WTC11 (cell line): ENCODE data around the gene PRDM2. TPM values are rescaled to one million over a fixed set of nuclear protein-coding genes. Genes with fewer than 3 reads are reported as not detected.

Experiments used
- ATAC-seq: fragments of 200-7000 bp; cut with Tn5 transposase; 2 replicates; pipeline ENCODE4 v1.10.0; 2021; ENCODE audit warnings: mild to moderate bottlenecking, moderate library complexity
- CTCF ChIA-PET: fragments of 300-600 bp; sonication (Branson Sonifier 250); formaldehyde crosslinking; loops from one replicate; lab custom pipeline; 2021; ENCODE audit warnings: antibody characterized with exemption; lab: Charles Lee
- POLR2A ChIA-PET: fragments of 350-600 bp; sonication (Branson Sonifier 250); formaldehyde crosslinking; loops from one replicate; lab custom pipeline; 2021; ENCODE audit warnings: antibody characterized with exemption; lab: Charles Lee
- DNase-seq: peaks from one replicate; pipeline ENCODE4 v3.0.0; 2021; ENCODE audit warnings: low spot score
- H3K27ac Mint-ChIP-seq: 2 replicates; pipeline ENCODE4 v1.8.0; 2021; ENCODE audit warnings: mixed read lengths
- H3K27me3 Mint-ChIP-seq: 2 replicates; pipeline ENCODE4 v1.8.0; 2021; ENCODE audit warnings: low read depth, mild to moderate bottlenecking, moderate library complexity, mixed read lengths
- H3K36me3 Mint-ChIP-seq: 2 replicates; pipeline ENCODE4 v1.8.0; 2021; ENCODE audit warnings: mixed read lengths
- H3K4me1 Mint-ChIP-seq: 2 replicates; pipeline ENCODE4 v1.8.0; 2022; ENCODE audit warnings: mixed read lengths
- H3K4me3 Mint-ChIP-seq: 2 replicates; pipeline ENCODE4 v1.8.0; 2021; ENCODE audit warnings: mild to moderate bottlenecking, moderate library complexity, mixed read lengths
- H3K9me3 Mint-ChIP-seq: 2 replicates; pipeline ENCODE4 v1.8.0; 2021; ENCODE audit warnings: mixed read lengths
- ATF1 ChIP-seq: sonication (generic); formaldehyde crosslinking; IDR thresholded peaks from 2 replicates; pipeline ENCODE4 v1.8.1; 2023; ENCODE audit warnings: mild to moderate bottlenecking, moderate library complexity, missing genetic modification reagents
- CBFB ChIP-seq: sonication (generic); formaldehyde crosslinking; IDR thresholded peaks from 2 replicates; pipeline ENCODE4 v1.8.1; 2022; ENCODE audit warnings: mild to moderate bottlenecking, low read depth, missing genetic modification reagents
- E2F1 ChIP-seq: sonication (generic); formaldehyde crosslinking; IDR thresholded peaks from 2 replicates; pipeline ENCODE4 v1.8.0; 2022; ENCODE audit warnings: mild to moderate bottlenecking, missing genetic modification reagents
- ETV6 ChIP-seq: sonication (generic); formaldehyde crosslinking; IDR thresholded peaks from 2 replicates; pipeline ENCODE4 v1.8.1; 2022; ENCODE audit warnings: mild to moderate bottlenecking, missing genetic modification reagents
- FOXJ3 ChIP-seq: sonication (generic); formaldehyde crosslinking; IDR thresholded peaks from 2 replicates; pipeline ENCODE4 v1.9.0; 2021; ENCODE audit warnings: missing genetic modification reagents, mild to moderate bottlenecking, borderline replicate concordance
- FOXK1 ChIP-seq: sonication (generic); formaldehyde crosslinking; IDR thresholded peaks from 2 replicates; pipeline ENCODE4 v1.8.0; 2022; ENCODE audit warnings: mild to moderate bottlenecking, moderate library complexity, missing genetic modification reagents
- FOXP1 ChIP-seq: sonication (generic); formaldehyde crosslinking; IDR thresholded peaks from 2 replicates; pipeline ENCODE4 v1.8.0; 2022; ENCODE audit warnings: missing genetic modification reagents, mild to moderate bottlenecking, moderate library complexity, borderline replicate concordance
- GABPB1 ChIP-seq: sonication (generic); formaldehyde crosslinking; IDR thresholded peaks from 2 replicates; pipeline ENCODE4 v1.8.1; 2023; ENCODE audit warnings: mild to moderate bottlenecking, missing genetic modification reagents
- HMGA2 ChIP-seq: fragments of 250-450 bp; sonication (Bioruptor Pico); IDR thresholded peaks from 2 replicates; pipeline ENCODE4 v1.4.0; 2021; ENCODE audit warnings: mild to moderate bottlenecking, moderate library complexity
- IRF1 ChIP-seq: sonication (generic); formaldehyde crosslinking; IDR thresholded peaks from 2 replicates; pipeline ENCODE4 v1.8.0; 2023; ENCODE audit warnings: missing genetic modification reagents
- IRF2 ChIP-seq: sonication (generic); formaldehyde crosslinking; IDR thresholded peaks from 2 replicates; pipeline ENCODE4 v1.8.0; 2022; ENCODE audit warnings: low read depth, missing genetic modification reagents, borderline replicate concordance
- KAT7 ChIP-seq: sonication (generic); formaldehyde crosslinking; IDR thresholded peaks from 2 replicates; pipeline ENCODE4 v1.8.1; 2023; ENCODE audit warnings: missing genetic modification reagents, mild to moderate bottlenecking, borderline replicate concordance
- NFATC4 ChIP-seq: fragments of 250-450 bp; sonication (Bioruptor Pico); IDR thresholded peaks from 2 replicates; pipeline ENCODE4 v1.9.0; 2021; ENCODE audit warnings: mild to moderate bottlenecking
- NFE2L1 ChIP-seq: sonication (generic); formaldehyde crosslinking; IDR thresholded peaks from 2 replicates; pipeline ENCODE4 v1.8.1; 2023; ENCODE audit warnings: missing genetic modification reagents
- PRRX2 ChIP-seq: fragments of 250-450 bp; sonication (Bioruptor Pico); IDR thresholded peaks from 2 replicates; pipeline ENCODE4 v1.8.0; 2021; ENCODE audit warnings: mild to moderate bottlenecking
- SMAD4 ChIP-seq: sonication (generic); formaldehyde crosslinking; IDR thresholded peaks from 2 replicates; pipeline ENCODE4 v1.8.0; 2022; ENCODE audit warnings: mild to moderate bottlenecking, missing genetic modification reagents
- SOX15 ChIP-seq: fragments of 250-450 bp; sonication (Bioruptor Pico); IDR thresholded peaks from 2 replicates; pipeline ENCODE4 v1.9.0; 2021; ENCODE audit warnings: mild to moderate bottlenecking
- TEAD1 ChIP-seq: sonication (generic); formaldehyde crosslinking; IDR thresholded peaks from 2 replicates; pipeline ENCODE4 v1.8.0; 2022; ENCODE audit warnings: mild to moderate bottlenecking, missing genetic modification reagents
- TEAD4 ChIP-seq: sonication (generic); formaldehyde crosslinking; IDR thresholded peaks from 2 replicates; pipeline ENCODE4 v1.8.0; 2022; ENCODE audit warnings: mild to moderate bottlenecking, missing genetic modification reagents
- ZBTB43 ChIP-seq: sonication (generic); formaldehyde crosslinking; IDR thresholded peaks from 2 replicates; pipeline ENCODE4 v1.8.1; 2023; ENCODE audit warnings: mild to moderate bottlenecking, missing genetic modification reagents
- ZNF121 ChIP-seq: sonication (generic); formaldehyde crosslinking; IDR thresholded peaks from 2 replicates; pipeline ENCODE4 v1.8.0; 2023; ENCODE audit warnings: missing genetic modification reagents
- ZNF263 ChIP-seq: sonication (generic); formaldehyde crosslinking; IDR thresholded peaks from 2 replicates; pipeline ENCODE4 v1.8.1; 2022; ENCODE audit warnings: low read depth, mild to moderate bottlenecking, moderate library complexity, missing genetic modification reagents
- ZNF532 ChIP-seq: fragments of 250-450 bp; sonication (Bioruptor Pico); IDR thresholded peaks from 2 replicates; pipeline ENCODE4 v1.9.0; 2021; ENCODE audit warnings: mild to moderate bottlenecking, borderline replicate concordance
- total RNA-seq: library from RNA; stranded (reverse); gene quantifications from 3 replicates; pipeline ENCODE4 v1.2.3, GENCODE V29; 2021
- TF ChIP-seq, protein P1 (sequence below): fragments of 250-450 bp; sonication (Bioruptor Pico); conservative IDR thresholded peaks from 2 replicates; pipeline ENCODE4 v1.9.0; 2021; ENCODE audit warnings: mild to moderate bottlenecking
- TF ChIP-seq, protein P2 (sequence below): fragments of 250-450 bp; sonication (Bioruptor Pico); IDR thresholded peaks from 2 replicates; pipeline ENCODE4 v1.8.0; 2021; ENCODE audit warnings: mild to moderate bottlenecking

The PRDM2 gene
- total RNA-seq, 1 experiment from 2014 or later = 25.0 TPM

DNA sequence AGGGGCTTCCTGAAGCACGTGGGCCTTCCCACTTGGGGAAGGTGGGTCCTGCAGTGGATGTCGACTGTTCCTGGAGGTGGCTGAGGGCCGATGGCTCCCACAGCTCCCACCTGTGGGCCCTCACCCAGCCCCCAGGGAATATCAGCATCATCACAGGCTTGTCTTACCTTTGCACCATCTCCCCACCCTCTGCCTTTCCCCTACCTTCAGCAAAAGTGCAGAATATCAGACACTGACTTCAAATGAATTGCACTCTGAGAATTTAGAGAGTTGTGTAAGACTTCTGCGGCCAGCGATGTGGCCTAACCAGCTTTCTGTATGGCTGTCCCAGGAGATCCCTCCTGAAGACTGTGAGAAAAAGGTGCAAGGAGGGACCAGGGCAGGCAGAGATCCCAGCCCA, 105.4 kb downstream of the PRDM2 start:
- ATAC-seq = no peak
- Mint-ChIP-seq H3K9me3 (no peaks in the 10 kb centered on the region), H3K4me3 (no peak overlapping the region), H3K27me3 (peaks cover 21% of the 10 kb centered on the region), H3K4me1 (peaks cover 22% of the 10 kb centered on the region)
- CTCF ChIA-PET = interaction anchor here (1.0 kb wide), 1 partner anchor 56 kb away, joined by 3 read pairs; no protein-coding TSS in a partner anchor
- TF ChIP-seq ZBTB43 (no peak), CBFB (CRISPR knock-in tag) (no peak), GABPB1 (CRISPR knock-in tag) (no peak), NFE2L1 (CRISPR knock-in tag) (no peak), IRF1 (CRISPR knock-in tag) (no peak), FOXJ3 (CRISPR knock-in tag) (no peak), ATF1 (CRISPR knock-in tag) (no peak), PRRX2 (CRISPR knock-in tag) (no peak), NFATC4 (CRISPR knock-in tag) (no peak), TEAD4 (no peak), ZNF532 (no peak), HMGA2 (no peak), SOX15 (CRISPR knock-in tag) (no peak), TEAD1 (CRISPR knock-in tag) (no peak), KAT7 (CRISPR knock-in tag) (no peak), FOXP1 (no peak), ZNF121 (CRISPR knock-in tag) (no peak), FOXK1 (CRISPR knock-in tag) (no peak), SMAD4 (no peak)
- TF ChIP-seq, protein P1, sequence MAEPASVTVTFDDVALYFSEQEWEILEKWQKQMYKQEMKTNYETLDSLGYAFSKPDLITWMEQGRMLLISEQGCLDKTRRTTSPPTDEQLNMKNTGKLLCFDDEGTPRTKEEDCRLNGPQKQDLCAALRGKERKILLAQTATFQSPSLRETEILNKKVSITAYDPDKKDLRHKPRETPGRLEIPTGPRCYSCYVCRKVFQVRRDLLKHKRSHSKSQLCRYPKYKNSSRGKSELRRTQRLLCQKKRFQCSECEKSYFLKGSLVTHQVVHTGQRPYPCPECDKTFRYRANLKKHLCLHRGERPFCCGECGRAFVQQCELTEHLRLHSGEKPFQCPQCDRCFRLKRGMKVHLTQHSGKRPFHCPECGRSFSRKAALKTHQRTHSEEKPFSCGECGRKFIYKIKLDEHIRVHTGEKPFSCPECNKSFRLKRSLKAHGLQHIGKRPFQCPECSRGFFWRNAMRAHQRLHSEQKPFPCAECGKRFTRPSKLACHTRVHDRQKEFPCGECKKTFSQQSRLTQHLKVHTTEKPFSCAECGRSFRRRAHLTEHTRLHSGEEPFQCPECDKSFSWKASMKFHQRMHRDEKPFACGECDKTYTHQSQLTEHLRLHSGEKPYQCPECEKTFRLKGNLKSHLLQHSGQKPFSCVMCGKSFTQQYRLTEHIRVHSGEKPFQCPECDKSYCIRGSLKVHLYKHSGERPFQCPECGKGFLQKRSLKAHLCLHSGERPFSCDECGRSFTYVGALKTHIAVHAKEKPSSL = no peak
- TF ChIP-seq, all 79 proteins: peak for 0
- POLR2A ChIA-PET = no interaction called here
- H3K36me3 Mint-ChIP-seq = no peaks in the 10 kb centered on the region
- DNase-seq = no peak
- no peak overlapping the region for H3K27ac Mint-ChIP-seq

DNA sequence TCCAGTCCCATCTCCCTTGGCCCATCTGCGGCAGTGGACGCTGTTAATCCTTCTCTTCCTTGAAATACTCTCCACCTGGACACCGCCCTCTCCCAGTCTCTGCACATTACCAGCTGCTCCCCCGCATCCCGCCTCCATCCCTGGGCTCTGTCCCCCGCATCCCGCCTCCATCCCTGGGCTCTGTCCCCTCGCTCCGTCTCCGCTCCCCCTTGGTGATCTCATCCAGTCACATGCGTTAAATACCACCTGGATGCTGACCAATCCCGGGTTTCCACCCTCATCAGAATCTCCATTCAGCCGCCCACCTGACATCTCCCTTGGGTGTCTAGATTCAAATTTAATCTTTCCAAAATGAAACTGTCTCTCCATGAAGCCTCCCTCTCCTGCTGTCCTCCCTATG, 106.1 kb downstream of the PRDM2 start:
- Mint-ChIP-seq H3K27ac (no peak overlapping the region), H3K27me3 (peaks cover 16% of the 10 kb centered on the region), H3K9me3 (no peaks in the 10 kb centered on the region), H3K4me1 (peaks cover 21% of the 10 kb centered on the region), H3K36me3 (no peaks in the 10 kb centered on the region), H3K4me3 (no peak overlapping the region)
- DNase-seq (no peak), ATAC-seq (no peak)
- POLR2A ChIA-PET = no interaction called here
- CTCF ChIA-PET = interaction anchor here (1.0 kb wide), 1 partner anchor 57 kb away, joined by 3 read pairs; no protein-coding TSS in a partner anchor
- no peak for TF ChIP-seq SMAD4
- TF ChIP-seq E2F1 (CRISPR knock-in tag) = no peak
- TF ChIP-seq TEAD1 (CRISPR knock-in tag) = no peak
- no peak for TF ChIP-seq ZNF263 (CRISPR knock-in tag)
- TF ChIP-seq, protein P2, sequence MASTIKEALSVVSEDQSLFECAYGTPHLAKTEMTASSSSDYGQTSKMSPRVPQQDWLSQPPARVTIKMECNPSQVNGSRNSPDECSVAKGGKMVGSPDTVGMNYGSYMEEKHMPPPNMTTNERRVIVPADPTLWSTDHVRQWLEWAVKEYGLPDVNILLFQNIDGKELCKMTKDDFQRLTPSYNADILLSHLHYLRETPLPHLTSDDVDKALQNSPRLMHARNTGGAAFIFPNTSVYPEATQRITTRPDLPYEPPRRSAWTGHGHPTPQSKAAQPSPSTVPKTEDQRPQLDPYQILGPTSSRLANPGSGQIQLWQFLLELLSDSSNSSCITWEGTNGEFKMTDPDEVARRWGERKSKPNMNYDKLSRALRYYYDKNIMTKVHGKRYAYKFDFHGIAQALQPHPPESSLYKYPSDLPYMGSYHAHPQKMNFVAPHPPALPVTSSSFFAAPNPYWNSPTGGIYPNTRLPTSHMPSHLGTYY = no peak
- TF ChIP-seq IRF2 (CRISPR knock-in tag) = no peak
- no peak for TF ChIP-seq ETV6 (CRISPR knock-in tag)
